HG02943 (cell line): ENCODE measurements around the gene IFT27.
"Not testable (repeated sequence)": the region's sequence is repeated elsewhere in the genome, so short reads cannot be mapped to it uniquely, and the experiment has no call there.

Experiments used
- ATAC-seq: cut with Tn5 transposase; IDR thresholded peaks from one replicate; pipeline ENCODE4 v1.9.1; 2021; ENCODE audit warnings: mild to moderate bottlenecking, low read depth, moderate library complexity; ENCODE audit not compliant: unreplicated experiment

Gene IFT27

DNA sequence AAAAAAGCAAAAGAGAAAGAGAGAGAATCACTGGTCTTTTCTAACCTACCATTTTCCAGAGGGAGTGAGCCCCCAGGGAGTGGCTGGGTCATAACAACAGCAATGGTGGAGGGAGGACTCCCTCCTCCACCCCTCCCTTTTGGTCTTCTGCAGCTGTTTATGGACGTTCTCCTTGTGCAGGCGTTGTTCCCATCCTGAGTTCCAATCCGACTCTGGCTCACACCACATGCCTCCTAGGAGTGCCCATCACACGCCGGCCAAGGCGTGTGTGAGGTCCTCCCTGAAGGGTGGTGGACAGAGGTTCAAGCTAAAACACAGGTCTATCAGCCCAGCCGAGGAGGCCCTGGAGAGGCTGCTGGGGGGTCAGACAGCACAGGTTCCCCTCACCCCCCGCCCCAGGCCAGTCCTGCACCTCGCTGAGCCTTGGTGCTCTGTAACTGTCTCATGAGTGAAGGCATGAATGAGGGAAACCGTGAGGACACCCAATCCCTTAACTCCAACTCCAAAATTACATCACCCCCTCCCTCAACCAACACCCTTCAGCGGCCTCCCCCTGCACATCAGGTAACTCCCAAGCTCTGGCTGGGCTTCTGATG, 29.4 kb downstream of the IFT27 start:
- no peak for ATAC-seq

DNA sequence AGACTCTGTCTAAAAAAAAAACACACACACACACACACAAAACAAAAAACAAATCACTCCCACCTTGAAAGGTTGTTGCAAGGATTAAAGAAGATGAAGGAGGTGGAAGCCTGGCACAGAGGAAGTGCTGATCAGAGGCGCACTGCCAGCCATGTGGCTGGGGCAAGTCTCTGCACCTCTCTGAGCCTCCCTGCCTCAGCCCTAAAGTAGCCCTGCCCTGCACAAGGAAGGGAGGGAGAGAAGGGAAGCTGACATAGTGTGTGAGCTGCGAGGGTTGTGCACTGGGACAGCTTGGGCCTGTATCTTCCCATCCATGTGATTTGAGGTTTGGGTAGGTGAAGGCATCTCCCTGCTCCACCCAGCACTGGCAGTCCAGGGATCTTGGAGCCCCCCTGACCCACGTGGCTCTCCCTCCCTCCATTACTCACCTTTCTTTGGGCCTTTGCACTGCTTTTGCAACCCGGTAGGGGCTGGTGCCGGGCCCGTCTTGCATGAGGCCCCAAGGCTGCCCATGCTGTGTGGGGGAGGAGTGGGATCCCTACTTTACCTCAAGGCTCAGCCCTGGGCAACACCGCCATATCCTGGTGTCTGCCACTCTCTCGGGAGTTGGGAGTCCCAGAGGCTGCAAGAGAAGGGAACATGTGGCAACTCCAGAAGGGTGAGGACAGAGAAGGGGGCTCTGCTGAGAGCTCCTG, 30.5 kb downstream of the IFT27 start:
- ATAC-seq: no peak

DNA sequence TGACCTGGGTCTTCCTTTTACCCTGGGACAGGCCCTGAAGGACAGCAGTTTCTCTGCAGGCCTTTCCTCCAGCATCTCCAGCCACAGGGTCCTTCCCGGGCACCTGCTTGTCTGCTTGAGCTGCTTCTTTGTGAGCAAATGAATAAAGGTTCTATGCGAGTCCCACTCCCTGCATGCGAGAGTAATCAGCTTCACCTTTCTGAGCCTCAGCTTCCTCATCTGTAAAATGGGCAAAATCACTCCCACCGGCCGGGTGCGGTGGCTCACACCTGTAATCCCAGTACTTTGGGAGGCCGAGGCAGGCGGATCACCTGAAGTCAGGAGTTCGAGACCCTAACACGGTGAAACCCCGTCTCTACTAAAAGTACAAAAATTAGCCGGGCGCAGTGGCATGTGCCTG, 31.1 kb downstream of the IFT27 start:
- ATAC-seq: no peak

DNA sequence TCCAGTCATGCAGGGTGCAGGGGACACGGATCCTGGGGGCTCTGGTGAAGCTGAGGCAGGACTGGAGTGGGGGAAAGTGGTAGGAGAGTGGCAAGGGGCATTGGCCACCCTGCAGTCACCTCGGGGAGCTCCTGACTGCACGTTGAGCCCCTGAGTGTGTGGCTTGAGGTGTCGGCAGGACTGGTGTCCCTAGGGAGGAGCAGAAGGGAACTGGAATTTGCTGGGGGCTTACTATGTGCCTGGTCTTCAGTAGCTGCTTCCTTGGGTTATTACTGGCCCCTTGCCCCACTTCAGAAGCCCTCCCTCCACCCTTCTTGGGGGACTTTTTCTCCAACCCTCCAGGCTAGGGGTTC, 31.5 kb downstream of the IFT27 start:
- ATAC-seq: no peak

DNA sequence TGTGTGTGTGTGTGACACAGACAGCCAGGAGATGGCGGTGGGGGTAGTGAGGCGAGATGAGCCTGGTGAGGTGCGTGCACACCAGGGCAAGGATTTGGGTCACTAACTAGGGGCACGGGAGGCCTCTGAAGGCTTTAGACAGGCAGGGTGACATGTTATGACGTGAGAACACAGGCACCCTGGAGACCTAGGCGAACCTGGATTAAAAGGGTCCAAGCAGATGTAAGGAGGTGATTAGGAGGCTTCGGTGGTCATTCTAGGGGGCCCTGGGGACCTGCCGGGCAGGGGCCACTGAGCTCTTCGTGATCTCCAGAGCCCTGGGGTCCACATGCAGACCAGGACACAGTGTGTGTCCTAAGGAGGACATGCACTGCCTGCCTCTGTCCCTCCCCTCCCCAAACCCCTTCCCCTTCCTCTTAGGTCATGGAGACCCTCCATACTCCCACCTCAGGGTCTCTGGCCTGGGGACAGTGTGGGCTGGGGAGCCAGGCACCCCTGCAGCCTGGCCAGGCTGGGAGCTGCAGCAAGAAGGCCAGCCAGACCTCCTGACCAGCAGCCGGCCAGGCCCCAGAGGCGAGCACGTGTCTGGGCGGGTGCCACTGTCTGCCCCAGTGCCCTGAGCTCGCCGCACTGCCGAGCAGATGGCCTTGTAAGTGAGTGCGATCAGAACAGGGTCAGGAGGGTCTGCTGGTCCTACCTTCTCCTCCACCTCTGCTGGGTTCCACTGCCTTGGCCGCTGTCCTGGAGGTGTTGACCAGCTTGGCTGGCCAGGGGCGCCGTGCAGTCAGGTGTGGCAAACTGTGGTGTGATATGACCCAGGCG, 32.1 kb downstream of the IFT27 start:
- no peak for ATAC-seq

DNA sequence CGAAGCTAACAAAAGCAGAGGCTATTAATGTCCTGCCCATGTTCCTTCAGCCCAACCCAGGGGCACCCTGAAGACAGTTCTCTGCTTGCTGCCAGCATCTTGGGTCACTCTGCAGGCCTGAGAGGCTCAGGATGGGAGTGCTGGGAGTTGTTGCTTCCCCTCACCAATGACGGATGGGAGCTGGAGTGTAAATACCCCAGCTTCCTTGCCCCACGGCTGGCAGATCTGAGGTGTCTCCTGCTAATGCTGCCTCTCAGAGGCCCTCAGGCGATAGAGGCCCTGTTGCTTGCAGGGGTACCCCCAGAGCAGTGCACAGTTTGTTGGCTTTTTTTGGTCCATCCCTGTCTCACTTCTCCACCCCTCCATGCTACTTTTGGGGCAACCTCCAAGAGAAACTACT, 32.9 kb downstream of the IFT27 start:
- ATAC-seq: no peak

DNA sequence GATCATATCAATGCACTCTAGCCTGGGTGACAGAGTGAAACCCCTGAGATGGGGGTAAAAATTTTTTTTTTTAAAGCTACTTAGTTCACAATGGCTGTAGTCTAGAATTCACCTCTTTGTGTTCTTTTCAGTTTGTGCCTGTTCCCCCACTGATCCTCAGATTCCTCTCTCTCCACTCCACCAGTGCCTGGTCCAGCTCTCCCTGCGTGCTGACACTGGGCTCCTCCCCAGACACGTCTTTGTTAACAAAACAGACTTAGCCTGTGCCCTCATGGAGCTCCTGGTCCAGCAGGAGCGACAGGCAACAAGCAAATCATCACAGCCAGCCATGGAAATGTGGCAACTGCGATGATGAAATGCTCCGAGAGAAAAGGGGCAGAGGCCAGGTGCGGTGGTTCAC, 34.0 kb downstream of the IFT27 start:
- no peak for ATAC-seq

DNA sequence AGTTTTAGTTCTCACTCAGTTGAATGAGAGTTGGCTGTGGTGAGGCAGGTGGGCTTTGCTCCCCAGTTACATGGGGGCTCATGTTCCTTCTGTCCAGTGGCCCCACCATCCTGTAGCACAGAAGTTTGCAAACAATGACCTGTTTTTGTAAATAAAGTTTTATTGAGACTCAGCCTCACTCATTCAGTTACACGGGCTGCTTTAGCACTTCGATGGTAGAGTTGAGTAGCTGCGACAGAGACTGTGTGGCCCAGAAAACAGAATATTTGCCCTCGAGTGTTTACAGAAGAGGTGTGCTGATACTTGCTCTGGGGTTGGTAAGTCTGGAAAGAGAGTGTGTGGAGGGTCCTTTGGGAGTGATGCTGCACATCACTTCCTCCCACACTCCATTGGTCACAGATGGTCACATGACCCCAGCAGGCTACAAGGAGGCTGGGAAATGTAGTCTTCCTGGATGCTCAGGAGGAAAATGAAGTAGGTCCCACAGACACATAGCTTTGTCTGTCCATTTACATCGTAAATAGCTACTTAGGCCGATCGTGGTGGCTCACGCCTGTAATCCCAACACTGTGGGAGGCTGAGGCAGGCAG, 34.6 kb downstream of the IFT27 start:
- ATAC-seq: no peak

DNA sequence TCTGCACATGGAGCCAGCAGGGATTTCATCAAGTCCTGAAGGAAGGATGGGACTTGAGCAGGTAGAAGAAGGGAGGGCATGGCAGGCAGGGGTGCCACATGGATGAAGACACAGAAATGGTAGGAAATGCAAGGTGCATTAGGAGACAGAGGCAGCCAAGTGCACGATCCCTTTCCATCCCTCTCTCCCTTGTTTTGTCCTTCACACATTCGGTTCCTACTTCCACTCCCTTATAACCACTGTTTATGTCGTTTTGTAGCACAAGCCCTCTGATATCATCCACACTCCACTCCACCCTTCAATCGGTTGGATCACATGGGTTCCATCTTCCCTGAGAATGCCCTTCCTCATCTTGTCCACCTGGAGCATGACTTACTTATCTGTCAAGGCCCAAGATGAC, 35.2 kb downstream of the IFT27 start:
- no peak for ATAC-seq

DNA sequence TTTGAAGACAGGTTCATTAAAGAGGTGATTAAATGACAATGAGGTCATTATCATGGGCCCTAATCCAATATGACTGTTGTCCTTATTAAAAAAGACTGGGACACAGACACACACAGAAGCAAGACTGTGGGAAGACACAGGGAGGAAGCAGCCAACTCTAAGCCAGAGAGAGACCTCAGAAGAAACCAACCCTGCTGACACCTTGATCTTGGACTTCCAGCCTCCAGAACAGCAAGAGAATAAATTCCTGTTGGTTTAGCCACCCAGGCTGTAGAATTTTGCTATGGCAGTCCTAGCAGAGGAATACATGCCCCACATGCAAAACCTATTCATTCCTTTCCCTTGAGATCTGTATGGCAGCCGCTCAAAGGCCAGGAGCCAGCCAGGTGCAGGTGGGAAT, 36.7 kb downstream of the IFT27 start:
- ATAC-seq: no peak

DNA sequence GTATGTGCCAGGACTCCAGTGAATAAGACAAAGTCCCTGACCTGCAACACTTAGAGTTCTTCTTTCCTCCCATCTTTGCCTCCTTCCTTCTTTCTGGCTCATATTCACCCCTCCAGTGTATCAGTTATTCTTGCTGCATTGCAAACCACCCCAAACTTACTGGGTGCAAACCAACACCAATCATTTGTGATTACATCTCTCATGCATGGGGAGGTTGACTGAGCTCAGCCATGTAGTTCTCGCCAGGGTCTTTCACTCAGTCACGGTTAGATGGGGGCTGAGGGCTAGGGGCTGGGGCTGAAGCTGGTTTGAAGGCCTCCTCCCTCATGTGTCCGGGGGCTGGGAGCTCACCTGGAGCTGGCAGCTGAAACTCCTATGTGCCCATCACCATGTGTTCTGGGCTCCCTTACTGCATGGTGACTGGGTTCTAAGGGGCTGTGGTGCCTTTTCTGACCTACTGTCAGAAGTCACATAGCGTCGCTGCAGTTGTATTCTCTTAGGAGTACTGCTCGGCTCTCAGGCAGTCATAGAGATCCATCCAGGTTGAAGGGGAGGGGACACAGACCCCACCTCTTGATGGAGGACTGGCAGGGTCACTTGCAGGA, 37.4 kb downstream of the IFT27 start:
- ATAC-seq: no peak

DNA sequence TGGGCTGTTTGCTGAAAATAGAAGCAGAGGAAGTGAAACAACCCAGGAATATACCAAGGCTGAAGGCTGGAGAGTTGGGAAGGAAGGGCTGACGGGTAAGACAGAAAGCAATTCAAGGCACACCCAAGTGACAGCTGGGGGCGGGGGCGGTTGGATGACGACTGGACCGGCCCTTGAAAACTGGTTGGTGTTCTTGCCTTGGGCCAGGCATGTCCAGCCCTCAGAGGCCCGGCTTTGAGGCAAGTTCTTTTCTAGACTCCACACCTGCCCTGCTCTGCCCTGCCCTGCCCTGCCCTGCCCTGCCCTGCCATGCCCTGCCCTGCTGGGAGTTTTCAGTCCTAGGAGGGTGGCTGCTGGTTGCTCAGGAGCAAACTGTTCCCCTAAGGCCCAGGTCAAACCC, 38.1 kb downstream of the IFT27 start:
- no peak for ATAC-seq

DNA sequence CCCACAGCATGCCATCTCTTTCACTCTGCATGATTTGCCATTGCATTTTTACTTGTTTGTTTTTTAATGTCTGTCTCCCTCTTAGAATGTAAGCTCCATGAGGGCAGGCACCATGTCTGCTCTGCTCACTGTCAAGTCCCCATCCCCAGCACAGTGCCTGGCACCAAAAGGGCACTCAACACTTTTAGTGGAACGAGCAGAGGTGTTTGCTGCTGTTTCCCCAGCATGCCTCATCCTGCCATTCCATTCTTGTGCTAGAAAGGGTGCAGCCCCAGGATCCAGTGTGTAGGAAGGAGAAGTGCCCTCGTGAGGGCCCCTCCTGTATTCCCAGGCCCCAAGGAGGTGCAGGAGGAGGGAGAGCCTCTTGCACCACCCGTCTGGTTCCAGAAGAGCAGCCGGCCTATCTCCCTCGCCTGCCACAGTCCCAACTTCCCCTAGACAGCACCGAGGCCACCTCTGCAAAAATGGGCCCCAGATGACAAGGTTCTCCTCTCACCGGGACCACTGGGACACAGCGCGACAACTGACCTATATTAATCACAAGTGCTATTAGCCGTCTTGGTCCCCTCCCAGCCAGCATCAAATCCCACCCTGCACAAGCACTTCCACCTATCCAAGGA, 39.1 kb downstream of the IFT27 start:
- ATAC-seq: no peak

DNA sequence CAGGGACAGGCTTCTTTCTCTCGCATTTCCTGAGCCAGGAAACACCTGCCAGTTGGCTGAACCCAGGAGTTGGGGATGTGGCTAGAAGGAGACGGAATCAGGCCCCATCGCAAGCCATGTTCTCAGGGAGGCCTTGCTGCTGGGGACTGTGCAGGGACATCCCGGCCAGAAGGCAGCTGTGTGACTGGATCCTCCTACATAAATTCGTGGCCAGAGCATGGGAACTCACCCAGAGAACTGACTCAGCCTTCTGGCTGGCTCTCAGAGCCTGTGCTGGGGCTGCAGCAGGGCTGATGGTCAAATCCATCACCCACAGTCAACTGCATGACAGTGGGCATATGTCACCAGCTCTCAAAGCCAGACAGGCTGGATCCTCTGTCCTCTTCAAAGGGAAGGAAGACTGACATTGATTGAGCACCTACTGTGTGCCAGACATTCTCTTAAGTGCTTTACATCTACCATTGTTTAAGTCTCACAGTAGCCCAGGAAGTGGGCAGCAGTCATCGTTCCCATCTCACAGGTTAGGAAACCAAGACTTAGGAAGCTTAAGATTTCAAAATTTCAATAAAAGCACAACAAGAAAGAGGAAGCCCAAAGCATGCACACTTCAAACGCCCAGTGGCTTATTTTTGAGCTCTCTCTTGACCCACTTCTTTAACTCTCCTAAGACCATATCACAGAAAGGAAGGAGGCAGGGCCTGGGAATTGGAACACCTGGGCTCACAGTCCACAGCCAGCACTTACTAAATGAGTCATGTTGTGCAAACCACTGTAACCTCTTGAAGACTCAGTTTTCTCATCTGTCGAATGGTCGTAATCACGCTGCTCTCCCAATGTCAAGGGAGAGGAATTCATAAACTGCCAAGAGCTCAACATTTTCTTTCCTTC, 41.5 kb downstream of the IFT27 start:
- no peak for ATAC-seq

DNA sequence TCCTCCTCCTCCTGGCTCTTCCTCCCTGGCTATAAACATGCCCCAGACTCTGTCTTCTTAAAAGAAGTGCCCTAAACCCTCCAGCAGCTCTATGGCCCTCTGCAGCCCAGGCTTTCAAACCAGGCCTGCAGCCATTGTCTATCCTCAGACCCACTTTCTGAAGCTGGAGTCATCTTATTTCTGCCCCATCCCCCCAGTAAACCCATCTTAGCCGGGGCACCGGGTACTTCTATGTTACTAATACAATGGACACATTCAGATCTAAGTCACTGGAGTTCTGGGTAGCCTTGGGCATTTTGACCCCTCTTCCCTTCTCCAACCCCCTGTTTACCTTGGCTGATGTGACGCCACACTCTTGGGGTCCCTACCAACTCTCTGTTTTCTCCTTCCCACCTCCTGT, 42.6 kb downstream of the IFT27 start:
- ATAC-seq: no peak

DNA sequence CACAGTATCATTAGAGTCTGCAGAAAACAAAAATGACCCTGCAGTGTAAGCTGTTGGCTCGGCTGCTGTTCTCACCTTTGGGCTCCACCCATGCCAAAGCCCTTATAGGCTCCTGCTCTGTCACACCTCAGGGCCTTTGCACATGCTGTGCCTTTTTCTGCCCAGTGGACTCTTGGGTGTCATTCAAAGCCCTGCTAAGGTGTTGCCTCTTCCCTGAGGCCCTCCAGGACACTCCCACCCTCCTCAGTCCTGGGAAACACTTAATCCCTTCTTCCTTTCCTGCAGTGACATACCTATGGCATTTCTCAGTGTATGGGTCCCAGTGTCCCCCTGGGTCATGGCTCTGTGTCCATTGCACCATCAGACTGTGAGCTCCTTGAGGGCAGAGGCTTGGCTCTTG, 43.3 kb downstream of the IFT27 start:
- no peak for ATAC-seq

DNA sequence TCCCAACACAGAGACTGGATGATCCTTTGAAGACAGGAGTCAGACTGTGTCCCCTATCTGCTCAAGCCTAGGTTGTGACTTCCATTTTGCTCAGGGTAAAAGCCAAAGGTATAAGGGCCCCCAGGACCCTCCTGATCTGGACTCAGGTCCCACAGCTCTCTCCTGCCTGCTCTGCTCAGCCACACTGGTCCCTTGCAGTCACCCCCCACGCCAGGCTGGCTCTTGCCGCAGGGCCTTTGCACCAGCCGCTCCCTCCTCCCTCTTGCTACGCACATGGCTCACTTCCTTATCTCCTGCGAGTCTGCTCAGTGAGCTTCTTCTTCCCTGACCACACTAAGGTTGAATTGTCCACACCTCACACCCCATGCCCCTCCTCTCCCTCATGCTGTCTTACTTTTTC, 44.0 kb downstream of the IFT27 start:
- no peak for ATAC-seq

DNA sequence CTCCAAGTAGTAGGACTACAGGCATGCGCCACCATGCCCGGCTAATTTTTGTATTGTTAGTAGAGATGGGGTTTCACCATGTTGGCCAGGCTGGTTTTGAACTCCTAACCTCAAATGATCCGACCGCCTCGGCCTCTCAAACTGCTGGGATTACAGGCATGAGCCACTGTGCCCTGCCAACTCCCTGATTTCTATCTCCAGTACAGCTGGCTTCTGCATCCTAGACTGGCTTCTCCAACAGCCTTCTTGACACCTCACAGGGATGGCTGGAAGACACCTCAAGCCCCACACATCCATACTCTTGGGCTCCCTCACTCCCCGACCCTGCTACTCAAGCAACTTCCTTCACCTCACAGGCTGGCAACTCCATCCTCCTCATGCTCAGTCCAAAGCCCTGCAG, 44.6 kb downstream of the IFT27 start:
- ATAC-seq: not testable (repeated sequence)

DNA sequence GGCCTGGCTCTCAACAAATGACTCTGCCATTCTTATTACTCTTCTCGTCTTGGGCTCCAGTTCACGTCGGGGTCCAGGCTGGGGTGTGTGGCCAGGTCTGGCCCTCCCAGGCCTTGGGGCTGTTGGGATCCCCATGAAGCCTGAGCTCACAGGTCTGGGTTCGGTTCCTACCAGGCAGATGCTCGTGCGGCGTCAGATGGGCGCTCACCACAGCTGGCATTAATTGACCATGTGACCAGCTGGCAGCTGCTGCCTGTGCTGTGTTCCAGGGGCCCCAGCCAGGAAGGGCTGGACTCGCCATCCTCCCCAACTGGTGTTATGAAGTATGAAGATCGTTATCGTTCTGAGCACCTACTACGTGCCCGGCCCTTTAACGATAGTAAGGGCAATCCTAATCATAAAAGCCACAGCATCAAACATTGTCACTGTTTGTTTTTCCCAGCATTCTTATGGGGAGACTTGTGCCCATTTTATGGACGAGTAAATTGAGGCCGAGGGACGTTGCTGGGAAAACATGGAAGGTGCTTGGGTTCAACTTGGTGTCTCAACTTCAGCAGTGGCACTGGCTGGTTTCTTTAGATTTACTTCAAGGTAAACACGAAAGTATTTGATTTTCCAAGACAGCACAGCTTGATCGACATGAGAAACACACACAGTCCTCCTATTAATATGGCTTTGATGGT, 45.6 kb downstream of the IFT27 start:
- ATAC-seq: no peak
